ENCODE results near the gene ANO7. TPM values are rescaled to one million over a fixed set of nuclear protein-coding genes. Genes with fewer than 3 reads are reported as not detected.

The ANO7 gene
- polyA plus RNA-seq, 1 of the 3 experiments (the other 2 are of a cell fraction) = 0.81 TPM

DNA sequence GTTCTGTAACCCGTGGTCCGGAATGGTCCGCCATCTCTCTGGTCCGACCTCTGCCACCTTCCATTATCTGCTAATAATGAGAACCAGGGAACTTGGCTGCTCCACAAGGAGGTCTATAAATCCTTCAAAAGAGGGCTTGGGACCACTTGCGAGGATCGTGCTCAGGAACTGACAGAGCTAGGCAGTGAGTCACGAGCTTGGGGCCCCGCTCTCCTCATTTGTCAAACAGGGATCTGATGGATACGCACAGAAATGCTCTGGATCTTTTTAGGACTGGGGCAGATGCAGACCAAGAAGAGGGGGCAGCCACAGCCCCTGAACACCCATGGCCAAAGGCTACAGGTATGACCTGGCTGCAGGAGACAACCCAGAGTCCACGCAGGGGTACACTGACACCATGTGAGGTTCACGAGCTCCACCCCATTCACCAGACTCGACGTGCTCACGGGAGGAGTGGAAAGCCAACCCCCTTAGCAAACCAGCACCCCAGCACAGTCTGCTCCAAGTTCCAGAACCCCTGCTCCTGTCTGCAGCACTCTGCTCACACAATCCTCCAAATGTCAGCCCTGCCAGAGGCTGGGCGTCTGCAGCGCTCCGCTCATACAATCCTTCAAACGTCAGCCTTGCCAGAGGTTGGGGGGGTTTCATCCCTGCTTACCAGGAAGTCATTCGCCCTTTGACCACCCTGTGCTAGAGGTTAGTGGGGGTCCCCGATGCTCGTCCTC is 45.8 kb downstream of the ANO7 start:
- peaks cover 44% of the 10 kb centered on the region for H4K20me1 ChIP-seq (ENCODE audit: insufficient read depth)
- H3K9ac ChIP-seq = no peak overlapping the region
- no peak overlapping the region for H3K4me2 ChIP-seq
- no peak for DNase-seq
- peaks cover 5% of the 10 kb centered on the region for H3F3A ChIP-seq (replicated peaks; ENCODE audit: insufficient read depth)
- TF ChIP-seq GATA2 (CRISPR knock-in tag; IDR thresholded peaks at IDR 0.05) (no peak), SMC3 (IDR thresholded peaks at IDR 0.05; ENCODE audit: low read depth, low read length) (no peak)
- peaks cover 54 to 88% of the 10 kb centered on the region in 2 experiments for H3K36me3 ChIP-seq (replicated peaks in 1 of 2; ENCODE audit: control insufficient read depth in 1 of 2, insufficient read depth in 2 of 2, low read length in 1 of 2)
- ChIA-PET CTCF (no interaction called here), POLR2A (no interaction called here)
- H3K79me2 ChIP-seq (ENCODE audit: insufficient read depth) = peaks cover 21% of the 10 kb centered on the region
- H3K27me3 ChIP-seq (ENCODE audit: insufficient read depth) = no peaks in the 10 kb centered on the region
- no peak overlapping the region for H3K4me3 ChIP-seq (ENCODE audit: low read depth in 2 of 2, low read length in 1 of 2)
- H3K9me2 ChIP-seq = no peaks in the 10 kb centered on the region
- H3K27ac ChIP-seq (ENCODE audit: low read depth in 2 of 2, low read length in 1 of 2) = no peak overlapping the region
- no peaks in the 10 kb centered on the region for H3K4me1 ChIP-seq (ENCODE audit: control insufficient read depth in 1 of 2, insufficient read depth in 2 of 2, low read depth in 1 of 2, low read length in 1 of 2)
- H2AFZ ChIP-seq (ENCODE audit: low read depth) = no peak overlapping the region
- 91% methylated on average over 19 of the region's 21 CpGs for WGBS (ENCODE audit: low lambda C conversion rate)
- no peaks in the 10 kb centered on the region for H3K9me3 ChIP-seq

DNA sequence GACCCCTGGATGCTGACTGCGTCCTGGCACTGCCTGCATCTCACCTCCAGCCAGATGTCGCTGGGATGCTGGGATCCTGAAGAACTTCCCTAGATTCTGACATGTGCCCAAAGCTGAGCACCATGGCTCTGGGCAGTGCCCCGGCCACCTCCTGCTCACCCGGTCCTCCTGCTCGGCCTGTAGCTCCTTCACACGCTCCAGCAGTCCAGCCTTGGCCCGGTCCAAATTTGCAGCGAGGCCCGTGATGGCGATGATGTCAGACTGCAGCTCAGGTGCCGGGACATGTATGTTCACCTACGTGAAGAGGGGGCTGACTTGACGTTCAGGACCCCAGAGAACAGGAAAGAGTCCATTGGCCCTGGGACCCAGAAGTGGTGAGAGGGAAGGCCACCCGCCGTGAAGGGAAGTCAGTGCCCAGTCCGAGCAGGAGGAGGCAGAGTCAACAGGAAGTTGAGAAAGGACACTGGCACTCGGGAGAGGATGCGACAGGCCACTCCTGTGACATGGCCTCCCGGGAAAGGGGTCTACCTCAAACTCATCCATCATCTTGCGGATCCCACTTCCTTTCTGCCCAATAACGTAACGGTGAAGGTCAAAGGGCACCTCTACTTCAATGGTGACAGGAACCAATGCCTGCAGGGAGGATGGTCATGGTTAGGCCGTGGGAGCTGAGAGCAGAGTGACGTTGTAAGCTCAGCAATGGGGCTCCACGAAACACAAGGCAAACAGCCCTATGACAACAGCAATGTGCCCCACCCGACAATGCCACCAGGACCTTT is 46.7 kb downstream of the ANO7 start:
- peaks cover 62 to 90% of the 10 kb centered on the region in 2 experiments for H3K36me3 ChIP-seq (replicated peaks in 1 of 2; ENCODE audit: control insufficient read depth in 1 of 2, insufficient read depth in 2 of 2, low read length in 1 of 2)

More for the DNA sequence above, 46.7 kb downstream of the ANO7 start:
- H3K4me2 ChIP-seq = no peak overlapping the region
- H3F3A ChIP-seq (replicated peaks; ENCODE audit: insufficient read depth) = peaks cover 4% of the 10 kb centered on the region
- ChIA-PET CTCF (no interaction called here), POLR2A (no interaction called here)
- TF ChIP-seq, protein P1, sequence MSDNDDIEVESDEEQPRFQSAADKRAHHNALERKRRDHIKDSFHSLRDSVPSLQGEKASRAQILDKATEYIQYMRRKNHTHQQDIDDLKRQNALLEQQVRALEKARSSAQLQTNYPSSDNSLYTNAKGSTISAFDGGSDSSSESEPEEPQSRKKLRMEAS (IDR thresholded peaks at IDR 0.05; ENCODE audit: low read depth) = no peak
- TF ChIP-seq, protein P2, sequence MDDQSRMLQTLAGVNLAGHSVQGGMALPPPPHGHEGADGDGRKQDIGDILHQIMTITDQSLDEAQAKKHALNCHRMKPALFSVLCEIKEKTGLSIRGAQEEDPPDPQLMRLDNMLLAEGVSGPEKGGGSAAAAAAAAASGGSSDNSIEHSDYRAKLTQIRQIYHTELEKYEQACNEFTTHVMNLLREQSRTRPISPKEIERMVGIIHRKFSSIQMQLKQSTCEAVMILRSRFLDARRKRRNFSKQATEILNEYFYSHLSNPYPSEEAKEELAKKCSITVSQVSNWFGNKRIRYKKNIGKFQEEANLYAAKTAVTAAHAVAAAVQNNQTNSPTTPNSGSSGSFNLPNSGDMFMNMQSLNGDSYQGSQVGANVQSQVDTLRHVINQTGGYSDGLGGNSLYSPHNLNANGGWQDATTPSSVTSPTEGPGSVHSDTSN (IDR thresholded peaks at IDR 0.05) = no peak
- TF ChIP-seq SIN3A (IDR thresholded peaks at IDR 0.05; ENCODE audit: borderline replicate concordance, low read depth, low read length) = no peak
- no peak for TF ChIP-seq RCOR1 (IDR thresholded peaks at IDR 0.05; ENCODE audit: low read length)
- no peak for TF ChIP-seq TCF12 (IDR thresholded peaks at IDR 0.05)
- TF ChIP-seq, protein P3, sequence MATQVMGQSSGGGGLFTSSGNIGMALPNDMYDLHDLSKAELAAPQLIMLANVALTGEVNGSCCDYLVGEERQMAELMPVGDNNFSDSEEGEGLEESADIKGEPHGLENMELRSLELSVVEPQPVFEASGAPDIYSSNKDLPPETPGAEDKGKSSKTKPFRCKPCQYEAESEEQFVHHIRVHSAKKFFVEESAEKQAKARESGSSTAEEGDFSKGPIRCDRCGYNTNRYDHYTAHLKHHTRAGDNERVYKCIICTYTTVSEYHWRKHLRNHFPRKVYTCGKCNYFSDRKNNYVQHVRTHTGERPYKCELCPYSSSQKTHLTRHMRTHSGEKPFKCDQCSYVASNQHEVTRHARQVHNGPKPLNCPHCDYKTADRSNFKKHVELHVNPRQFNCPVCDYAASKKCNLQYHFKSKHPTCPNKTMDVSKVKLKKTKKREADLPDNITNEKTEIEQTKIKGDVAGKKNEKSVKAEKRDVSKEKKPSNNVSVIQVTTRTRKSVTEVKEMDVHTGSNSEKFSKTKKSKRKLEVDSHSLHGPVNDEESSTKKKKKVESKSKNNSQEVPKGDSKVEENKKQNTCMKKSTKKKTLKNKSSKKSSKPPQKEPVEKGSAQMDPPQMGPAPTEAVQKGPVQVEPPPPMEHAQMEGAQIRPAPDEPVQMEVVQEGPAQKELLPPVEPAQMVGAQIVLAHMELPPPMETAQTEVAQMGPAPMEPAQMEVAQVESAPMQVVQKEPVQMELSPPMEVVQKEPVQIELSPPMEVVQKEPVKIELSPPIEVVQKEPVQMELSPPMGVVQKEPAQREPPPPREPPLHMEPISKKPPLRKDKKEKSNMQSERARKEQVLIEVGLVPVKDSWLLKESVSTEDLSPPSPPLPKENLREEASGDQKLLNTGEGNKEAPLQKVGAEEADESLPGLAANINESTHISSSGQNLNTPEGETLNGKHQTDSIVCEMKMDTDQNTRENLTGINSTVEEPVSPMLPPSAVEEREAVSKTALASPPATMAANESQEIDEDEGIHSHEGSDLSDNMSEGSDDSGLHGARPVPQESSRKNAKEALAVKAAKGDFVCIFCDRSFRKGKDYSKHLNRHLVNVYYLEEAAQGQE (IDR thresholded peaks at IDR 0.05; ENCODE audit: low read depth, low read length) = no peak
- no peak for TF ChIP-seq NRF1 (IDR thresholded peaks at IDR 0.05; ENCODE audit: low read depth, low read length)
- no peak for TF ChIP-seq MXI1 (IDR thresholded peaks at IDR 0.05; ENCODE audit: low read depth, low read length)
- no peak for TF ChIP-seq FOXJ3 (CRISPR knock-in tag; IDR thresholded peaks at IDR 0.05)
- no peak for TF ChIP-seq GATA2 (CRISPR knock-in tag; IDR thresholded peaks at IDR 0.05)
- no peak for TF ChIP-seq EZH2phosphoT487 (IDR thresholded peaks at IDR 0.05; ENCODE audit: borderline replicate concordance, low read depth)
- no peak for TF ChIP-seq SMC3 (IDR thresholded peaks at IDR 0.05; ENCODE audit: low read depth, low read length)
- no peak for TF ChIP-seq YY1 (IDR thresholded peaks at IDR 0.05; ENCODE audit: low read depth)
- TF ChIP-seq JUND (IDR thresholded peaks at IDR 0.05) = no peak
- TF ChIP-seq MEF2A (IDR thresholded peaks at IDR 0.05; ENCODE audit: borderline replicate concordance, low read depth) = no peak
- TF ChIP-seq, protein P4, sequence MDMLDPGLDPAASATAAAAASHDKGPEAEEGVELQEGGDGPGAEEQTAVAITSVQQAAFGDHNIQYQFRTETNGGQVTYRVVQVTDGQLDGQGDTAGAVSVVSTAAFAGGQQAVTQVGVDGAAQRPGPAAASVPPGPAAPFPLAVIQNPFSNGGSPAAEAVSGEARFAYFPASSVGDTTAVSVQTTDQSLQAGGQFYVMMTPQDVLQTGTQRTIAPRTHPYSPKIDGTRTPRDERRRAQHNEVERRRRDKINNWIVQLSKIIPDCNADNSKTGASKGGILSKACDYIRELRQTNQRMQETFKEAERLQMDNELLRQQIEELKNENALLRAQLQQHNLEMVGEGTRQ (IDR thresholded peaks at IDR 0.05; ENCODE audit: borderline replicate concordance, low read depth, low read length) = no peak
- no peak for TF ChIP-seq FOSL2 (IDR thresholded peaks at IDR 0.05; ENCODE audit: borderline replicate concordance, low read depth)
- no peak for TF ChIP-seq ELF1 (IDR thresholded peaks at IDR 0.05)
- H3K9ac ChIP-seq = no peak overlapping the region
- no peak overlapping the region for H3K4me3 ChIP-seq (ENCODE audit: low read depth in 2 of 2, low read length in 1 of 2)
- H3K27me3 ChIP-seq (ENCODE audit: insufficient read depth) = no peaks in the 10 kb centered on the region
- WGBS (ENCODE audit: low lambda C conversion rate) = 93% methylated on average over 25 of the region's 26 CpGs
- H3K9me2 ChIP-seq = no peaks in the 10 kb centered on the region
- no peak overlapping the region for H3K27ac ChIP-seq (ENCODE audit: low read depth in 2 of 2, low read length in 1 of 2)
- peaks cover 54% of the 10 kb centered on the region for H4K20me1 ChIP-seq (ENCODE audit: insufficient read depth)
- no peaks in the 10 kb centered on the region for H3K9me3 ChIP-seq
- no peaks in the 10 kb centered on the region for H3K4me1 ChIP-seq (ENCODE audit: control insufficient read depth in 1 of 2, insufficient read depth in 2 of 2, low read depth in 1 of 2, low read length in 1 of 2)
- DNase-seq = no peak
- H3K79me2 ChIP-seq (ENCODE audit: insufficient read depth) = peaks cover 22% of the 10 kb centered on the region
- no peak overlapping the region for H2AFZ ChIP-seq (ENCODE audit: low read depth)

Data from SK-N-SH (cell line).